GM23338 (cell line): ENCODE results near the gene IL1RL2. TPM values are rescaled to one million over a fixed set of nuclear protein-coding genes. Genes with fewer than 3 reads are reported as not detected.

Experiments
- CREB1 ChIP-seq: fragments of 250-450 bp; sonication (Bioruptor Pico); IDR thresholded peaks from 2 replicates; pipeline ENCODE4 v1.5.0; 2020; ENCODE audit warnings: low read depth, mild to moderate bottlenecking, moderate library complexity
- CTCF ChIP-seq, 2 experiments: fragments of 200-600 bp in 1 of 2; sonication (generic) in 1 of 2; conservative IDR thresholded peaks; 2 replicates each; pipeline versions ENCODE4 v1.5.1 to v1.6.1; 2016 to 2017; ENCODE audit warnings: antibody characterized with exemption in 2 of 2, low read depth in 2 of 2, mild to moderate bottlenecking in 2 of 2, moderate library complexity in 1 of 2
- ETS1 ChIP-seq: IDR thresholded peaks from 2 replicates; pipeline ENCODE4 v1.6.1; 2016; ENCODE audit warnings: antibody characterized with exemption
- EZH2 ChIP-seq: fragments of 200-600 bp; sonication (generic); IDR thresholded peaks from one replicate; pipeline ENCODE4 v1.8.0; 2017; ENCODE audit warnings: antibody characterized with exemption, mild to moderate bottlenecking, low read depth; ENCODE audit not compliant: unreplicated experiment
- JUNB ChIP-seq: IDR thresholded peaks from one replicate; pipeline ENCODE4 v1.6.1; 2016; ENCODE audit warnings: antibody characterized with exemption; ENCODE audit not compliant: unreplicated experiment
- NANOG ChIP-seq: IDR thresholded peaks from 2 replicates; pipeline ENCODE4 v1.6.1; 2016; ENCODE audit warnings: antibody characterized with exemption, borderline replicate concordance
- STAT1 ChIP-seq: IDR thresholded peaks from one replicate; pipeline ENCODE4 v1.6.1; 2016; ENCODE audit warnings: antibody characterized with exemption; ENCODE audit not compliant: unreplicated experiment
- ZNF114 ChIP-seq: fragments of 250-450 bp; sonication (Bioruptor Pico); IDR thresholded peaks from 2 replicates; pipeline ENCODE4 v1.5.0; 2020; ENCODE audit warnings: mild to moderate bottlenecking, moderate library complexity
- ZNF331 ChIP-seq: fragments of 250-450 bp; sonication (Bioruptor Pico); IDR thresholded peaks from 2 replicates; pipeline ENCODE4 v1.5.0; 2020; ENCODE audit warnings: low read depth, mild to moderate bottlenecking, moderate library complexity
- ZNF462 ChIP-seq: fragments of 250-450 bp; sonication (Bioruptor Pico); IDR thresholded peaks from 2 replicates; pipeline ENCODE4 v1.5.0; 2020; ENCODE audit warnings: mild to moderate bottlenecking, moderate library complexity
- polyA plus RNA-seq: library from polyadenylated mRNA; unstranded; fragments of >200 nt; fragmentation: Nextera tagmentation; extraction: Ambion mirVana; gene quantifications from 2 replicates; pipeline ENCODE4 v1.2.1, GENCODE V29; 2016
- total RNA-seq: library from RNA; depleted of rRNA; stranded (reverse); fragments of >200 nt; shearing (Covaris generic); gene quantifications from 2 replicates; pipeline ENCODE4 v1.2.3, GENCODE V29; 2014

Gene IL1RL2
- total and polyA plus RNA-seq, 2 experiments from 2014 or later, result not detected

GRCh38 chr2:102145107-102145506 lies 41.7 kb upstream of the IL1RL2 start (continued):
- TF ChIP-seq ZNF462 (CRISPR knock-in tag) (no peak), ZNF114 (CRISPR knock-in tag) (no peak), JUNB (no peak), CTCF (conservative IDR thresholded peaks at IDR 0.05; ENCODE audit: low read depth in 2 of 2) (no peak), EZH2 (no peak), ZNF331 (no peak), NANOG (no peak), STAT1 (no peak), ETS1 (no peak), CREB1 (no peak)
